GM08714 (cell line): ENCODE results near the gene RSPO3.

ENCODE experiments used
- H3K4me3 ChIP-seq: fragments of 200-500 bp; sonication (Bioruptor generic); 2 replicates; pipeline ENCODE4 v1.5.1; 2014; ENCODE audit warnings: mild to moderate bottlenecking, low read length, inconsistent platforms
- ZNF274 ChIP-seq: IDR thresholded peaks from 2 replicates; pipeline ENCODE4 v1.6.1; 2012; ENCODE audit warnings: mild to moderate bottlenecking, low read depth, low read length

RSPO3 gene

GRCh38 chr6:127173156-127173940 is 54.9 kb downstream of the RSPO3 start:
- no peak overlapping the region for H3K4me3 ChIP-seq
- TF ChIP-seq ZNF274: no peak

DNA sequence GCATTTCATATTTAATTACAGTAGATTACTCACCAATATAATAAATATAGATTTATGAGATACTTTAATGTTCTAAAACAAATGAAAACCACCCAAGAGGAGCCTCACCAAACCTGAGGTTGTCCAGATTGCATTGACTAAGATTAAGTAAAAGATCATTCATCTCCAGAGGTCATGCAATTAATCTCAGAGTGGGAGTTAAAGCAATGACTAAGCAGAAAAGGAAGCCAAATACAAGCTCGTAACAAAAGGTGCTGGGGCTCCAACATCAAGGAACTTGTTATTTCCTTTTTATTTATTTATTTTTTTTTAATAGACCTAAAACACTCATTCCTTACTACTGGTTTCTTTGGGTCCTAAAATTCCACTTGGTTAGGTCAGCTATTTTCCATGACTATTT is 57.7 kb downstream of the RSPO3 start:
- TF ChIP-seq ZNF274: no peak
- no peak overlapping the region for H3K4me3 ChIP-seq

GRCh38 chr6:127177030-127177922 is 58.8 kb downstream of the RSPO3 start:
- no peak overlapping the region for H3K4me3 ChIP-seq
- TF ChIP-seq ZNF274: no peak

GRCh38 chr6:127177923-127178231 is 59.4 kb downstream of the RSPO3 start:
- no peak overlapping the region for H3K4me3 ChIP-seq
- TF ChIP-seq ZNF274: no peak

GRCh38 chr6:127178746-127179145 is 60.3 kb downstream of the RSPO3 start:
- no peak overlapping the region for H3K4me3 ChIP-seq
- no peak for TF ChIP-seq ZNF274

DNA sequence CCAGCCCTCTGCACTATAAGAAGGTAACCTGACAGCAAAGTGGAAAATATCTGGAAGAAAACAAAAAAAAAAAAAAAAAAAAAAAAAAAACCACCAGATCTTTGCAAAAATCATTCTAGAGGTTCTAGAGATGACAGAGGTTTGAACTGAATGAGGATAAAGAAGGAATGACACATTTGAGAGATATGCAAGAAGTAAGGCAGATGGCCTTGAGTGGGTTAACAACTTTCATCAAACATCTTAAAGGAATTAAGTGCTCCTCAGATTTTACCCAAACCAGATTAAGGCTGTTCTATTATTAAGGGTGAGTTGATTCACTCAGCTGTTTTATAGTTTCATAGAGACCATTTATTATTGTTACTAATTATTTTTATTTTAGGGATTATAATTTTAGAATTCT is 62.0 kb downstream of the RSPO3 start:
- H3K4me3 ChIP-seq: no peak overlapping the region
- TF ChIP-seq ZNF274: no peak

DNA sequence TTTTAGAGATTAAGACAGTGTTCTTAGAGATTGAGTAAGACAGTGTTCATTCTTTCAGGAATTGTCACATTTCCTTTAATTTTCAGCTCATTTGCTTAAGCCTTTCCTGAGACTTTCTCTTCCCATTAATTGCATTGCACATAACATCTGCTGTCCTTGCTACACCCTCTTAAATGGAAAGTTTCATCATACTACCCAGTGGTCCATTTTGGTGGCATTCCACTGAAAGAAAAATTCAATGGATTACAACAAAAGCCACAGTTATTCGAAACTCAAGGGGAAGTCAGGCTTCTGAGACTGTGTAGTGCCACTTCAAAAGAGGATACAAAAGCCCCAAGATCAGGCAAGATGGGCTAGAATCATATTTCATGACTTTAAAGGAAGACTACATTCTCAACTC is 64.0 kb downstream of the RSPO3 start:
- no peak overlapping the region for H3K4me3 ChIP-seq
- TF ChIP-seq ZNF274: no peak

DNA sequence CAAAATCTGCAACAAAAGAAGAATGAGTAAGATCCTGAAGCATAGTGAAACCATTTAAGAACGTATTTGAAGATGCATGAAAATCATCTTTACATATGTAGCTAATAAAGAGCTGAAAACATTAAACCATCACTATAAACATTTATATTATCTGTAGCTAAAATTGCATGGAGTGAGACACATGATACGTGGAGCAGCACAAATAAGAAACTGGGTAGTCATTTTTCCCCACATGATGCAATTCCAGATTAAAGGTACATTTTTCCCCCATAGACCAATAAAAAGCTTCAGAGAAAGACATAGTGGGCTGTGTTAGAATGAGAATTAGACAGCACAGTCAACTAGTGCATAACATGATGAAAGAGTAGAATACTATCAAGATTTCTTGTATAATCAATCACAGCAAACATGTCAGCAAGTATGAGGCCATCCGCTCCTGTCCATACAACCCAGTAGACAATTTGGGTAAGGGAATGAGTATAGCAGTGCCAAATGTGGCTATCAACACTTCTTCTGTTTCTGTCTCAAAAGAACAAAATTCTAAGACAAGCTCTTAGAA is 67.0 kb downstream of the RSPO3 start:
- TF ChIP-seq ZNF274: no peak
- no peak overlapping the region for H3K4me3 ChIP-seq

DNA sequence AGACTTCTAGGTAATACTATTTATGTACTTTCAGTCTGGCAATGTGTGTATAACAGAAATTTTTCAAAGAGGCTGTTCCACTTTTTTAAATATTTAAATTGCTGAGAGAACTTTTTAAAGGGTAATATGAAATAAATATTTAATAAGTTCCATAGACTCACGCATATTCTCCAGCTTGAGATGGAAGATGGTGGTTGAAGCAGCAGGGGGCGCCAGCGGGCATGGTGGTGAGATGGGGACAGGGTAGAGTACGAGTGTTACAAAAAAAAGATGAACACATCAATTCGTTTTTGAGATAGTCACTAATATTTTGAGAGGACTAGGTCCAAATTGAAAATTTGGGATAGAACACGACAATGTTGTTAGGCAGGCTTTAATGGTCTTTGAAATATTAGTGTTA is 68.4 kb downstream of the RSPO3 start:
- no peak overlapping the region for H3K4me3 ChIP-seq
- TF ChIP-seq ZNF274: no peak

- no peak for TF ChIP-seq ZNF274
Observed at GRCh38 chr6:127188744-127189143, 70.3 kb downstream of the RSPO3 start.

DNA sequence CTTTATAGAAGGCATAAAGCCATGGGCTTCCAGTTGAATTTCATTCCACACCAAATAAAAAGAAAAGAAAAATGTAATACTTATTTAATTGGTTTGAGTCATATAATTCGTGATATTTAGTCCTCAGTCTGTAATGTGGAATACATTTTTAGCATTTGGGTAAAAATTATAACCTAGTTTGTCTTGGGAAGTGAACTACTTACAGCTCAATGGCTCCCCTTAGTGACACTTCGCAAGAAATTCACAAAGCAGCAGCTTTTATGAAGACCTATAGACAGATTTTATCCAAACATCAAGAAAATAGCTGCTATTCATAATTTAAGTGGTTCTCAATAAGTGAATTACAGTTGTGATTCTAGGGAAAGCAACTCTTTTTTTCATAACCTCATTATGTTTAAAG is 72.1 kb downstream of the RSPO3 start:
- TF ChIP-seq ZNF274: no peak

More at GRCh38 chr6:127188744-127189143, 70.3 kb downstream of the RSPO3 start:
- H3K4me3 ChIP-seq: no peak overlapping the region

DNA sequence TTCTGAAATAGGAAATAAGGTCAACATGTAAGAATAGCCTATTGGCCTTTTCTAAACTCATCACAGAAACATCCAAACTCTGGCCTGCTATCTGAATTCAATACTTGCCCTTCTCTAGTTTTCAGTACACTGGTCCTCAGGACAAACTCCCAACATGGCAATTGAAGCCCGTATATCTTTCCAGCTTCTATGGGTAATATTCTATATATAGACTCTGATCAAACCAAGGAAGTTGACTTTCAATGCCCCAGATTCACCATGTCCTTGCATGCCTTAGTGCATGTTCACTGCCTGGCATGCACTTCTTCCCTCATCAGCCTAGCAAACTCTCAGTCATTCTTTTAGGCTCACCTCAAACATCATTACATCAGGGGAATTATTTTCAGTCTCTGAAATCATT is 73.2 kb downstream of the RSPO3 start:
- no peak for TF ChIP-seq ZNF274
- H3K4me3 ChIP-seq: no peak overlapping the region

More for the DNA sequence above, 72.1 kb downstream of the RSPO3 start:
- no peak overlapping the region for H3K4me3 ChIP-seq

DNA sequence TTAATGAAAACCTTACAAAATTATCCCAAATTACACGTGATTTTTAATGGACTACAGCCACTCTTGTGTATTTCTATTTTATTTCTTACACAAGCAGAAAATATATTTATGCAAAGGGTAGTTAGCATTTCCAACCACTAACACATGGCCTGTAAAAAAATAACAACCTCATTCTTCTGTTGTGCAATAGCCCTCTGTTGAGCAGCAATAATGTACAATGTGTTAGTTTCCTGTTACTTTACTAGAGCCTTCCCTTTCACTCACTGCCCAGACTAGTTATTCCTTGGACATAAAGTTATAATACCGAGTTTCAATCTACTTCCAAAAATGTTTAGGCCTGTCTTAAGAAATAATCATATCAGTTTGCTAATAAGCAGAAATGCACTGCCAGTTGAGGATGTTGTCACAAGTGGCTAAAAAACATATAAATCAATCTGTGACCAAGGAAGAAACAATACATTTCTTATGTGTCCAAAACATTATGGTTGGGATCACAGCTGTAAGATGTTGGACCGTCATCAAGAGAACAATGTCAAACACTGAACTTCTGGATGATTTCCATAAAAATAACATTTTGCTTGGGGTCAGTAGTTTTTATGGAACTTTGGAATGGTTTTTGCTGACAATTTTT is 74.6 kb downstream of the RSPO3 start:
- no peak for TF ChIP-seq ZNF274

GRCh38 chr6:127195833-127196232 is 77.4 kb downstream of the RSPO3 start:
- TF ChIP-seq ZNF274: no peak
- H3K4me3 ChIP-seq: no peak overlapping the region

More for the DNA sequence above, 74.6 kb downstream of the RSPO3 start:
- H3K4me3 ChIP-seq: no peak overlapping the region
